Loucy (cell line): Measurements from ENCODE around the gene CARS2.
"Not testable (repeated sequence)": the region's sequence is repeated elsewhere in the genome, so short reads cannot be mapped to it uniquely, and the experiment has no call there.

Experiments
- H2AFZ ChIP-seq: fragments of 200-600 bp; sonication (generic); 2 replicates; pipeline ENCODE4 v1.6.0; 2016; ENCODE audit warnings: antibody characterized with exemption, mild to moderate bottlenecking, low read length, moderate library complexity
- H3F3A ChIP-seq: fragments of 200-600 bp; 2 replicates; pipeline ENCODE4 v1.6.0; 2016; ENCODE audit warnings: antibody characterized with exemption, low read depth, mild to moderate bottlenecking
- H3K27me3 ChIP-seq: fragments of 200-600 bp; sonication (generic); 2 replicates; pipeline ENCODE4 v1.6.1; 2014; ENCODE audit warnings: low read length, mild to moderate bottlenecking; ENCODE audit not compliant: insufficient read depth, poor library complexity, severe bottlenecking
- H3K36me3 ChIP-seq: fragments of 200-600 bp; sonication (generic); 2 replicates; pipeline ENCODE4 v1.6.1; 2016; ENCODE audit warnings: low read length; ENCODE audit not compliant: insufficient read depth
- H3K4me1 ChIP-seq: fragments of 200-600 bp; sonication (generic); 2 replicates; pipeline ENCODE4 v1.5.1; 2014; ENCODE audit warnings: low read length, mild to moderate bottlenecking; ENCODE audit not compliant: insufficient read depth, poor library complexity, severe bottlenecking
- H3K4me2 ChIP-seq: fragments of 200-600 bp; sonication (generic); 2 replicates; pipeline ENCODE4 v1.6.0; 2014; ENCODE audit warnings: antibody characterized with exemption, low read length, low read depth, mild to moderate bottlenecking; ENCODE audit not compliant: poor library complexity, severe bottlenecking
- H3K4me3 ChIP-seq: fragments of 200-600 bp; sonication (generic); 2 replicates; pipeline ENCODE4 v1.5.1; 2014; ENCODE audit warnings: low read length, mild to moderate bottlenecking, mixed read lengths; ENCODE audit not compliant: poor library complexity, severe bottlenecking
- H3K79me2 ChIP-seq: fragments of 200-600 bp; sonication (generic); 2 replicates; pipeline ENCODE4 v1.6.1; 2014; ENCODE audit warnings: low read length; ENCODE audit not compliant: insufficient read depth
- H3K9ac ChIP-seq: fragments of 200-600 bp; sonication (generic); 2 replicates; pipeline ENCODE4 v1.6.0; 2014; ENCODE audit warnings: mild to moderate bottlenecking, low read depth, low read length, moderate library complexity; ENCODE audit not compliant: poor library complexity, severe bottlenecking
- H3K9me2 ChIP-seq: fragments of 200-600 bp; sonication (generic); replicated peaks from 2 replicates; pipeline ENCODE4 v1.6.1; 2016; ENCODE audit warnings: low read depth, low read length, mixed read lengths
- H3K9me3 ChIP-seq: fragments of 200-600 bp; sonication (generic); 2 replicates; pipeline ENCODE4 v1.6.1; 2014; ENCODE audit warnings: mild to moderate bottlenecking, antibody characterized with exemption, low read length, low read depth; ENCODE audit not compliant: insufficient read depth
- H4K20me1 ChIP-seq: fragments of 200-600 bp; sonication (generic); 2 replicates; pipeline ENCODE4 v1.6.0; 2014; ENCODE audit warnings: antibody characterized with exemption, low read length, mild to moderate bottlenecking; ENCODE audit not compliant: insufficient read depth, poor library complexity, severe bottlenecking
- EZH2phosphoT487 ChIP-seq: fragments of 200-600 bp; IDR thresholded peaks from 2 replicates; pipeline ENCODE4 v1.6.1; 2018; ENCODE audit warnings: antibody characterized with exemption, mild to moderate bottlenecking, moderate library complexity, borderline replicate concordance
- TF ChIP-seq, protein P1 (sequence below): fragments of 200-600 bp; sonication (generic); conservative IDR thresholded peaks from 2 replicates; pipeline ENCODE4 v1.5.1; 2014; ENCODE audit warnings: mild to moderate bottlenecking, antibody characterized with exemption, low read length

CARS2 gene

DNA sequence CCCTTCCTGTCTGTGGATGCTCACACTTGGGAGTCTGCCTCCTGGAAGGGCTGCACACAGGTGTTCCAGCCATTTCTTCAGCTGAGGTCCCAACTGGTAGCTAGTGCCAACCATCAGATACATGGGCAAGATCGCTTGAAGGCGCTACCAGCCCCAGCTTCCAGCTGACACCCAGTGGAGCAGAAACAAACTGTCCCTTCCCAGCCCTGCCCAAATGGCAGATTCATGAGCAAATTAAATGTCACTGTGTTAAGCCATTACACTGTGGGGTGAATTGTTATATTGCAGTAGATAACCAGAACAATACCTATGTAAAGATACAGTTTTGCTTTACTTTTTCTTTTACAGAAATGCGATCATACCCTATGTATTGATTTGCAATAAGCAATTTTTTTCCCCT lies 25.2 kb upstream of the CARS2 start:
- Histone ChIP-seq H3K9ac (no peak overlapping the region), H3K4me3 (no peak overlapping the region), H3K36me3 (no peaks in the 10 kb centered on the region), H3K79me2 (no peaks in the 10 kb centered on the region), H2AFZ (no peak overlapping the region), H3K4me1 (no peaks in the 10 kb centered on the region), H4K20me1 (no peaks in the 10 kb centered on the region), H3F3A (no peaks in the 10 kb centered on the region), H3K9me3 (no peaks in the 10 kb centered on the region), H3K4me2 (no peak overlapping the region), H3K9me2 (no peaks in the 10 kb centered on the region), H3K27me3 (no peaks in the 10 kb centered on the region)
- TF ChIP-seq, protein P1, sequence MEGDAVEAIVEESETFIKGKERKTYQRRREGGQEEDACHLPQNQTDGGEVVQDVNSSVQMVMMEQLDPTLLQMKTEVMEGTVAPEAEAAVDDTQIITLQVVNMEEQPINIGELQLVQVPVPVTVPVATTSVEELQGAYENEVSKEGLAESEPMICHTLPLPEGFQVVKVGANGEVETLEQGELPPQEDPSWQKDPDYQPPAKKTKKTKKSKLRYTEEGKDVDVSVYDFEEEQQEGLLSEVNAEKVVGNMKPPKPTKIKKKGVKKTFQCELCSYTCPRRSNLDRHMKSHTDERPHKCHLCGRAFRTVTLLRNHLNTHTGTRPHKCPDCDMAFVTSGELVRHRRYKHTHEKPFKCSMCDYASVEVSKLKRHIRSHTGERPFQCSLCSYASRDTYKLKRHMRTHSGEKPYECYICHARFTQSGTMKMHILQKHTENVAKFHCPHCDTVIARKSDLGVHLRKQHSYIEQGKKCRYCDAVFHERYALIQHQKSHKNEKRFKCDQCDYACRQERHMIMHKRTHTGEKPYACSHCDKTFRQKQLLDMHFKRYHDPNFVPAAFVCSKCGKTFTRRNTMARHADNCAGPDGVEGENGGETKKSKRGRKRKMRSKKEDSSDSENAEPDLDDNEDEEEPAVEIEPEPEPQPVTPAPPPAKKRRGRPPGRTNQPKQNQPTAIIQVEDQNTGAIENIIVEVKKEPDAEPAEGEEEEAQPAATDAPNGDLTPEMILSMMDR: no peak
- no peak for TF ChIP-seq EZH2phosphoT487

DNA sequence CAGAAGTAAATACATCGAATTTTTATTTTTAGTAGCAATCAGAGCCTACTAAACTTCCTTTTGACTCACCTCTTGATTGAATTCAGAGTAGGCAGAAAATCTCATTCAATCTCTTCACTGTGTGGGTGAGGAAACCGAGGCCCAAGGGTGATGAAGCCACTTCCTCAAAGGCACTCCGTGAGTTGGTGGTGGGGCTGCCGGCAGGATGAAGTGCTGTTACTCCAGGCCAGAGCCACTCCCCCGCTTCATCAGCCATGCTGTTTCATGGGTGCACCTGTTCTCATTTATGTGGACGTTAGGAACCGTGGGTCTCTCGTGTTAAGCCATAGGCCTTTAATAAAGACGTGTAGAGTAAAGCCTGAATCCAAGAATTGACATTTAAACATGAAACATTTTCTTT lies 20.8 kb upstream of the CARS2 start:
- Histone ChIP-seq H3K36me3 (peaks cover 9% of the 10 kb centered on the region; the same call in 1 of the 2 replicates), H3K79me2 (peaks cover 9% of the 10 kb centered on the region), H4K20me1 (peaks cover 6% of the 10 kb centered on the region), H3K9ac (no peak overlapping the region), H3F3A (no peaks in the 10 kb centered on the region; the same call in 1 of the 2 replicates), H3K4me2 (no peak overlapping the region), H2AFZ (no peak overlapping the region), H3K9me3 (no peaks in the 10 kb centered on the region), H3K4me3 (no peak overlapping the region), H3K27me3 (no peaks in the 10 kb centered on the region), H3K9me2 (no peaks in the 10 kb centered on the region), H3K4me1 (no peaks in the 10 kb centered on the region)
- no peak for TF ChIP-seq EZH2phosphoT487
- TF ChIP-seq, protein P1: no peak

DNA sequence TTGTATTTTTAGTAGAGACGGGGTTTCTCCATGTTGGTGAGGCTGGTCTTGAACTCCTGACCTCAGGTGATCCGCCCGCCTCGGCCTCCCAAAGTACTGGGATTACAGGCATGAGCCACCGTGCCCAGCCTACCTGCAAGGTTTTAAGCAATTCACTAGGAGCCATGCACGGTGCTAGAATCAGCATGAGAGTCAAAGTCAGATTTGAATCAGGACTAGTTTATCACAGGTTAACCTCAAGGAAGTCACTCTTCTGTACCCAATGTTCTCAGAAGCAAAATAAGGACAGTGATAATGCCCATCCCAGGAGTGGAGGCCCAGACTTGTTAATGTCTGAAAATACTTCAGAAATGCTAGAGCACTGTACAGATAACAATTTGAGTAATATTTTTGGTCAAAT lies 20.2 kb upstream of the CARS2 start:
- not testable (repeated sequence) for H3K27me3 ChIP-seq, H3K4me2 ChIP-seq, H4K20me1 ChIP-seq, H3K4me3 ChIP-seq, H3K9ac ChIP-seq, H2AFZ ChIP-seq, H3K4me1 ChIP-seq, H3K9me3 ChIP-seq, H3F3A ChIP-seq, H3K9me2 ChIP-seq
- Histone ChIP-seq H3K79me2 (peaks cover 14% of the 10 kb centered on the region), H3K36me3 (peaks cover 10% of the 10 kb centered on the region; the same call in 1 of the 2 replicates)

DNA sequence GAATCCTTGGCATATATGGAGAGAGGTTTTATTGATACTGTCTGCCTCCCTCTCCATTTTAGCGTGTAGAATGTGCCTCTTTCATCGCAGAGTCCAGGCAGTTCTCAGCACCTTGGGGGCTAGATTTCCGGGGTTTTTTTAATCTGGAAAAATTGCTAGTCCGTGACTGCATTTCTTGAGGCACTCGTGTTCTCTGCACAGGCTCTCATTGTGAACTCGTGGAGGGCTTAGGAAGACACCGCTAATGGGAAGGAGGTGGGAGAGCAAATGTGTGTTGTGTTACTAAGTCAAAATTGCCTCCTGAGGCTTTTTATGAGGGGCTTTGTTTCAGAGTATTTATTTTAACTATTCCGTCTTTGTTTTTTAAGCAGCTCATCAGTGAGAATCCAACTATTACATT lies 17.7 kb upstream of the CARS2 start:
- TF ChIP-seq, protein P1: no peak
- no peak for TF ChIP-seq EZH2phosphoT487
- H3K36me3 ChIP-seq: peaks cover 29% of the 10 kb centered on the region; the same call in 1 of the 2 replicates
- H3K27me3 ChIP-seq: no peaks in the 10 kb centered on the region
- peaks cover 23% of the 10 kb centered on the region for H4K20me1 ChIP-seq
- H2AFZ ChIP-seq: no peak overlapping the region
- H3K9ac ChIP-seq: no peak overlapping the region
- H3K4me2 ChIP-seq: no peak overlapping the region
- no peaks in the 10 kb centered on the region for H3K4me1 ChIP-seq
- no peaks in the 10 kb centered on the region; the same call in 1 of the 2 replicates for H3F3A ChIP-seq
- H3K9me2 ChIP-seq: no peaks in the 10 kb centered on the region
- H3K4me3 ChIP-seq: no peak overlapping the region
- peaks cover 39% of the 10 kb centered on the region for H3K79me2 ChIP-seq
- H3K9me3 ChIP-seq: no peaks in the 10 kb centered on the region
